SU-DHL-6 (cell line): Measurements from ENCODE around the gene KL.

Source experiments
- CTCF ChIP-seq: fragments of 200-600 bp; sonication (generic); IDR thresholded peaks from one replicate; pipeline ENCODE4 v1.5.1; 2017; ENCODE audit warnings: antibody characterized with exemption, mild to moderate bottlenecking, low read length, moderate library complexity; ENCODE audit not compliant: insufficient read depth, poor library complexity, severe bottlenecking
- EZH2phosphoT487 ChIP-seq: fragments of 200-600 bp; sonication (generic), shearing (Covaris generic); conservative IDR thresholded peaks from 2 replicates; pipeline ENCODE4 v1.6.1; 2018; ENCODE audit warnings: mild to moderate bottlenecking, antibody characterized with exemption, low read length, moderate library complexity, mixed read lengths

- no peak for TF ChIP-seq CTCF
- TF ChIP-seq EZH2phosphoT487: no peak
Measured at GRCh38 chr13:32969516-32969941, 46.7 kb upstream of the KL start.
